GM06990 (cell line): ENCODE results near the gene JAGN1.
"Not testable (repeated sequence)": the region's sequence is repeated elsewhere in the genome, so short reads cannot be mapped to it uniquely, and the experiment has no call there.

ENCODE experiments used
- DNase-seq: peaks from one replicate; pipeline ENCODE4 v3.0.0-alpha.2; 2011; ENCODE audit not compliant: insufficient read length; ENCODE audit errors: extremely low read depth
- H3K27me3 ChIP-seq: replicated peaks from 2 replicates; pipeline ENCODE4 v1.6.0; 2011; ENCODE audit warnings: low read length; ENCODE audit not compliant: control insufficient read depth, insufficient read depth
- H3K36me3 ChIP-seq: 2 replicates; pipeline ENCODE4 v1.5.1; 2011; ENCODE audit warnings: low read length; ENCODE audit not compliant: control insufficient read depth, insufficient read depth
- H3K4me3 ChIP-seq: replicated peaks from 2 replicates; pipeline ENCODE4 v1.5.1; 2011; ENCODE audit warnings: low read depth, mild to moderate bottlenecking, control low read depth, low read length
- TF ChIP-seq, protein P1 (sequence below): IDR thresholded peaks from 2 replicates; pipeline ENCODE4 v1.5.1; 2011; ENCODE audit warnings: low read length, control low read depth, mild to moderate bottlenecking, inconsistent platforms; ENCODE audit not compliant: insufficient read depth, poor library complexity, severe bottlenecking

Gene JAGN1

DNA sequence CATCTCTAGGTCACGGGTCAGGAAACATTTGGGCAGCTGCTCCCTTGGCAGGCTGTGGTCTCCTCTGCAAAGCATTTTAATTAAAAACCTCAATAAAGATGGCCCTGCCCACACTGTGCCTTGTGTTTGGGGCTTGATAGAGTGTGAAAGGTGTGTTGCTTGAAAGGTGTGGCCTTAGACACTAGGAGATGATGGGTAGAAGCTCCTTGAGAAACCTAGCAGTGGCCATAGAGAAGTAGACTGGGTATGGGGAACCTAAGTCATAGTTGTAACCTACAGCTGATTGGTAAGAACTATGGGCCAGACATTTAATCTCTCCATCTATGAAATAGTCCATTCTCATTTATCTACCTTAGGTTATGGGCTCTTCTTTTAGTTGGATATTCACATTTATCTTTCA lies 3.3 kb downstream of the JAGN1 start:
- no peaks in the 10 kb centered on the region for H3K27me3 ChIP-seq
- no peak for DNase-seq
- H3K4me3 ChIP-seq: no peak overlapping the region
- peaks cover 10% of the 10 kb centered on the region for H3K36me3 ChIP-seq
- TF ChIP-seq, protein P1, sequence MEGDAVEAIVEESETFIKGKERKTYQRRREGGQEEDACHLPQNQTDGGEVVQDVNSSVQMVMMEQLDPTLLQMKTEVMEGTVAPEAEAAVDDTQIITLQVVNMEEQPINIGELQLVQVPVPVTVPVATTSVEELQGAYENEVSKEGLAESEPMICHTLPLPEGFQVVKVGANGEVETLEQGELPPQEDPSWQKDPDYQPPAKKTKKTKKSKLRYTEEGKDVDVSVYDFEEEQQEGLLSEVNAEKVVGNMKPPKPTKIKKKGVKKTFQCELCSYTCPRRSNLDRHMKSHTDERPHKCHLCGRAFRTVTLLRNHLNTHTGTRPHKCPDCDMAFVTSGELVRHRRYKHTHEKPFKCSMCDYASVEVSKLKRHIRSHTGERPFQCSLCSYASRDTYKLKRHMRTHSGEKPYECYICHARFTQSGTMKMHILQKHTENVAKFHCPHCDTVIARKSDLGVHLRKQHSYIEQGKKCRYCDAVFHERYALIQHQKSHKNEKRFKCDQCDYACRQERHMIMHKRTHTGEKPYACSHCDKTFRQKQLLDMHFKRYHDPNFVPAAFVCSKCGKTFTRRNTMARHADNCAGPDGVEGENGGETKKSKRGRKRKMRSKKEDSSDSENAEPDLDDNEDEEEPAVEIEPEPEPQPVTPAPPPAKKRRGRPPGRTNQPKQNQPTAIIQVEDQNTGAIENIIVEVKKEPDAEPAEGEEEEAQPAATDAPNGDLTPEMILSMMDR: no peak

DNA sequence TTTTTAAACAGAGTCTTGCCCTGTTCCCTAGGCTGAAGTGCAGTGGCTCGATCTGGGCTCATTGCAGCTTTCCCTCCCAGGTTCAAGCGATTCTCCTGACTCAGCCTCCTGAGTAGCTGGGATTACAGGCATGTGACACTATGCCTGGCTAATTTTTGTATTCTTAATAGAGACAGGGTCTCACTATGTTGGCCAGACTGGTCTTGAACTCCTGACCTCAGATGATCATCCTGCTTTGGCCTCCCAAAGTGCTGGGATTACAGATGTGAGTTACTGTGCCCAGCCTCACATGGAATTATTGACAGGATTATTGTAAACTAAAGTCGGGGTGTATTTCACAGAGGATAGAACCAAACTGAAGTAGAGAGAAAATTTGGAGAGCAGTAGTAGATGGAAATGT lies 5.3 kb downstream of the JAGN1 start:
- peaks cover 10% of the 10 kb centered on the region for H3K36me3 ChIP-seq
- H3K27me3 ChIP-seq, H3K4me3 ChIP-seq, DNase-seq: not testable (repeated sequence)

DNA sequence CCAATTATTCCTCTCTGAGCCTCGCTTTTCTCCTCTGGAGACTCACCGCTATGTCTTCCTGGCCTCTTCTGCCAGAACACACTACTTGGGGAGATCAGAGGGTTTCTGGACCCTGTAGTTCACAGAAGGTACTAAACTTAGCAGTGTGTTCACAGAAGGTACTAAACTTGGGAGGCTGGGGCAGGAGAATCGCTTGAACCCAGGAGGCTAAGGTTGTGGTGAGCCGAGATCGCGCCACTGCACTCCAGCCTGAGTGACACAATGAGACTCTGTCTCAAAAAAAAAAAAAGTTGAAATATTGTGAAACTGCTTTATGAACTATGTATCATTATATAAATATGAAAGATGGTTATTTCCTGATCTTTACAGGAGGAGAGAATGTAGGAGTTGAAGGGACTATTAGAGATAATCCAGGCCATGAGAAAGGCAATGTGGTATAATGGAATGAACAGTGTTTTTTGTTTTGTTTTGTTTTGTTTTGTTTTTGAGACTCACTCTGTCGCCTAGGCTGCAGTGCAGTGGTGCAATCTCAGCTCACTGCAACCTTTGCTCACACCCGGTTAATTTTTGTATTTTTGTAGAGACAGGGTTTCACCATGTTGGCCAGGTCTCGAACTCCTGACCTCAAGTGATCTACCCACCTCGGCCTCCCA lies 6.5 kb downstream of the JAGN1 start:
- H3K4me3 ChIP-seq, H3K27me3 ChIP-seq, DNase-seq: not testable (repeated sequence)
- peaks cover 10% of the 10 kb centered on the region for H3K36me3 ChIP-seq

DNA sequence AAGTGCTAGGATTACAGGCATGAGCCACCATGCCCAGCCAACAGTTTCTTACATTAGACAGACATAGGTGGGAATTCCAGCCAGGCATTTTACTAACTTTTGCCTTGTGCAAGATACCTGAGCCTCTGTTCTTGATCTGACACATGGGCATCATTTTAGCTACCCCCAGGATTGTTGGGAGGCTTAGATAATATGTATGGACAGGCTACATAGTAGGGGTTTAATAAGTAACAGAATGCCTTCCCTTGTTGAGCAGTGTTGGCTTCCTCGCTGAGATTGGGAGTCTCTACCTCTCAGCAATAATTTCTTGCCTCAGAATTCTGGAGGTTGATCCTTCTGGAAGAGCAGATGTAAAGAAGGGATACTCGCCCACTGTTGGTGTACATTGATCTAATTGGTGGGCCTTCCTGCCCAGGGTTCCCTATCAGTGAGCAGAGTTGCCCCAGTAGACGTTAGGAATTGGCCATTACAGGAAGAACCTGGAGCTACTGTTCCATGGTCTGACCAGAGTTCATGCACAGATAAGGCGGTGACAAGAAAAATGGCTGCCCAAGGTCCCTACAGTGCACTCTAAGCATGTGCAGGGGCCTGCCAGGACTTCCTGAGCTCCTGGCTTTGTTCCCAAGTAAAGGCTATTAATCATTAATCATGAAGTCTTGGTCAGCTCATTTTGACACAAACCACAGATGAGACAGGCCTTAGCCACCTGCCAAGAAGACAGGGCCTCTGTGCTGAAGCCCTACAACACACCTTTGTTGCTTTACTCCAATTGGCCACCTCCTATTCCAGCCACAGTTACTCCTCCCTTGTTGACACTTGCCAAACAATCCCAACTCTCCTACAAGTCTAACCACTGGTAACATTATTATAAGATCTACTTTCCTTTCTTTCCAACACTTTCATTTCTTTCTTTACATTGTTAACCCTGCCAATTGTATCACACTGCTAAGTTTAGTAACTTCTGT lies 7.3 kb downstream of the JAGN1 start:
- no peak for DNase-seq
- peaks cover 10% of the 10 kb centered on the region for H3K36me3 ChIP-seq
- TF ChIP-seq, protein P1: no peak
- no peak overlapping the region for H3K4me3 ChIP-seq
- H3K27me3 ChIP-seq: no peaks in the 10 kb centered on the region

DNA sequence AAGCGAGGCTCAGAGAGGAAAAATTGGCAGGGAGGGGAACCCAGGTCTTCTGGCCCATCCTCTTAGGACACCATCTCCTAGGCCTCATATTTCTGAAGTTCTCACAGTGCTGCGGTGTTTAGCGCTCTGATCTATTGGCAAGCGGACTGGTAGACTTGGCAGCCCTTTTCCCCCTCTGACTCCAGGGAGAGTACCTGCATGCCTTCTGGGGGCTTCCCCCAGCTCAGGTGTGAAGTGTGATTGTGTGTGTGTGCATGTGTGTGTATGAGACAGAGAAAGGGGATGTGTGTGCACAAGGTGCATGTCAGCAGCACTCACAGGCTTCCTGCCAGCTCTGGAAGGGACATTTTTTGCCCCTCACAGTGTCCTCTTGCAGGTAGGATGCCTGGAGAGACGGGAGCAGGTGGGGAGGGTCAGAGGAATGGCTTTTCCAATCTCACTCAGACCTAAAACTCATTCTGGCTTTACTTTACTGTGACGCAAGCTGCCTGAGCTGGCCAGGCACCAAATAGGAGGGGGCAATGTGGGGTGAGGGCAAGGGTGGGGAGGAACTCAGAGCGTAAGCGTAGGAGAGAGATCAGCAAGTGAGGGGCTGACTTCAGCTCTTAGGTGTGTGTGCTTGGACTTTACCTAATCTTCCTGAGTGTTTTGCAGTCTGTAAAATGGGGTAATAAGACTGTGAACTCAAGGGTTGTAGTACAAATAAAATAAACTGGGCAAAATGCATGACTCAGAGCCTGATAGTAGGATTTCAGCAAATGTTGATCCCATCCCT lies 8.2 kb downstream of the JAGN1 start:
- H3K4me3 ChIP-seq: no peak overlapping the region
- H3K27me3 ChIP-seq: no peaks in the 10 kb centered on the region
- peaks cover under 1% of the 10 kb centered on the region for H3K36me3 ChIP-seq
- TF ChIP-seq, protein P1: no peak
- DNase-seq: no peak

DNA sequence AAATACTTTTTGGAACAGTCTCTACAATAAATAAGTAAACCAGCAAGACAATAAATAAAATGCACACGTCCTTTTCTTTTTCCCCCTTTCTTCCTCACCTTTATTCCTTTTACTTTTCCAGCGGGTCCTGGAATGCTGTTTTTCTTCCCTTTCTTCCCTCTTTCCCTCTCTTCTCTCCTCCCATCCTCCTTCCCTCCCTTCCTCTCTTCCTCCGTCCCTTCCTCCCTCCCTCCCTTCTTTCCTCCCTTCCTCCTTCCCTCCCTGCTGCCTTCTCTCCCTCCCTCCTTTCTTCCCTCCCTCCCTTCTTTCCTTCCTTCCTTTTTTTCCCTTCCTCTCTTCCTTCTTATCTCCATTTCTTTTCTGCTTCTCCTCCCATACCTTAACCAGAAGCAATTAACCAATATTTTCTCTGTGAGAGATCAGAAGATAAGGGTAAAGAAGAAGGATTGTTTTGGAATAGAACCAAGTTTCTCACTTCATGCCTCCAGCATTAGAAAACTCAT lies 8.9 kb downstream of the JAGN1 start:
- TF ChIP-seq, protein P1: no peak
- no peak for DNase-seq

DNA sequence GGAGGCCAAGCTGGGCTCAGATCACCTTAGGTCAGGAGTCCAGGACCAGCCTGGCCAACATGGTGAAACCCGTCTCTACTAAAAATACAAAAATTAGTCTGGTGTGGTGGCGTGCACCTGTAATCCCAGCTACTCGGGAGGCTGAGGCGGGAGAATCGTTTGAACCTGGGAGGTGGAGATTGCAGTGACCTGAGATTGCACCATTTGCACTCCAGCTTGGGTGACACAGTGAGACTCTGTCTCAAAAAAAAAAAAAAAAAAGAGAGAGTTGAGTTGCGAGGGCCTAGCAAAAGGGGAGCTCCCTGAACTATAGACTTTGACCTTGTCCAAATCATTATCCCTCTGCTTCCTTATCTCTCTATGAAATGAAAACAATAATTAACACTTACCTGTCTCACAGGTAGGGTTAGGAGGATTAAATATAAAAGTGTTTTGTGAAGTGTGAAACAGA lies 10.6 kb downstream of the JAGN1 start:
- DNase-seq, H3K27me3 ChIP-seq, H3K36me3 ChIP-seq, H3K4me3 ChIP-seq: not testable (repeated sequence)

More for the DNA sequence above, 8.9 kb downstream of the JAGN1 start:
- H3K36me3 ChIP-seq: no peaks in the 10 kb centered on the region; the same call in none of the 2 replicates
- H3K27me3 ChIP-seq: no peaks in the 10 kb centered on the region
- H3K4me3 ChIP-seq: no peak overlapping the region
